T-helper 22 cell (primary cell): Measurements from ENCODE around the gene RPS10.
"Not testable (repeated sequence)": the region's sequence is repeated elsewhere in the genome, so short reads cannot be mapped to it uniquely, and the experiment has no call there.

Experiments
- DNase-seq: peaks from one replicate; pipeline ENCODE4 v3.0.0-alpha.2; 2020; ENCODE audit warnings: low read depth

RPS10 gene

DNA sequence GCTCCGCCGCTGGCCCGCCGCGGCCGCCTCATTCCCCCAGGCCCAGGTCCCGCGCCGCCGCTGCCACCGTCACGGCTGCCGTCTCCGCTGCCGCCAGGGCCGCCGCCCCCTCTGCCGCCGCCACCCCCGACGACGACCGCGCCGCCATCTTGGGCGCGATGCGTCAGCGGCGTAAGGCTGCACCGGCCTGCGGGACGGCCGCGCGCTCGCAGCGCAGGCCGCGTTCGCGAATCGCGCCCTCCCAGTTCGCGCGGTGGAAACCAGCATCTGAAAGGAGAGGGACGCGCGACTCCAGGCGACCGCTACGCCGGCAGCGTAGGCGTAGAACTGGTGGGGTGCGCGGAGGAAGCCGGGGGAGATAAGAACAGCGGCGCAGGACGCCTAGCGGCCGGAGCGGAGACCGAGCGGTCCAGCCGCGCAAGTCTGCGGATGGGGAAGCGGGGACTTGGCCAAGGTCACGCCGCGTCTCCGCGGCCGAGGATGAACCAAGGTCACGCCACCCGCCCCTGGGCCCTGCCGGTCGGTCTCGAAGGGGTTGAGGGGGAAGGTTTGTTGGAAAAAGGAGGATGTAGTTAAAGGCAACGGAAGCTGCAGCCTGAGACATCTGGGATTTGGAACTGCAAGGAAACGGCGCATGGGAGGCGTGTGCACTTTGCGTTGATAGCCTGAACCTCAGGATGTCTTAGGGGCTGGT lies 33.2 kb downstream of the RPS10 start, which contains the start of gene NUDT3:
TSS of gene NUDT3 (minus strand) at position 173 of the 694 bp plus-strand sequence. CDS start 307 bp downstream, outside the sequence.
- DNase-seq: peak; percentile 84

- DNase-seq: peak; percentile 25
Observed at GRCh38 chr6:34391786-34392496, 33.9 kb downstream of the RPS10 start.

DNA sequence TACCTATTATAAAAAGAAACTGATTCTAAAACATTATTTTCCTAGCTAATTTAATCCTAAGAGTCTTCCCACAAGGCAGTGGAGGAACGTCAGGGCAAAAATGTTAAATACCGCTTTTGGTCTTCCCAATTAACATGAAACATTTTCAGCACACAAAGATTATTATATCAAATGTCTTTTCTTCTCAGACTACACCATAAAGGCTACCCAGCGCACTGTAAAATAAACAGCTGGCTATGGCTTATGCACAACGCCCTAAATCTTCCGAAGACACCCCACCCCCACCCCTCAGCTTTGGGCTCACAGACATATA lies 34.4 kb downstream of the RPS10 start:
- DNase-seq: no peak

DNA sequence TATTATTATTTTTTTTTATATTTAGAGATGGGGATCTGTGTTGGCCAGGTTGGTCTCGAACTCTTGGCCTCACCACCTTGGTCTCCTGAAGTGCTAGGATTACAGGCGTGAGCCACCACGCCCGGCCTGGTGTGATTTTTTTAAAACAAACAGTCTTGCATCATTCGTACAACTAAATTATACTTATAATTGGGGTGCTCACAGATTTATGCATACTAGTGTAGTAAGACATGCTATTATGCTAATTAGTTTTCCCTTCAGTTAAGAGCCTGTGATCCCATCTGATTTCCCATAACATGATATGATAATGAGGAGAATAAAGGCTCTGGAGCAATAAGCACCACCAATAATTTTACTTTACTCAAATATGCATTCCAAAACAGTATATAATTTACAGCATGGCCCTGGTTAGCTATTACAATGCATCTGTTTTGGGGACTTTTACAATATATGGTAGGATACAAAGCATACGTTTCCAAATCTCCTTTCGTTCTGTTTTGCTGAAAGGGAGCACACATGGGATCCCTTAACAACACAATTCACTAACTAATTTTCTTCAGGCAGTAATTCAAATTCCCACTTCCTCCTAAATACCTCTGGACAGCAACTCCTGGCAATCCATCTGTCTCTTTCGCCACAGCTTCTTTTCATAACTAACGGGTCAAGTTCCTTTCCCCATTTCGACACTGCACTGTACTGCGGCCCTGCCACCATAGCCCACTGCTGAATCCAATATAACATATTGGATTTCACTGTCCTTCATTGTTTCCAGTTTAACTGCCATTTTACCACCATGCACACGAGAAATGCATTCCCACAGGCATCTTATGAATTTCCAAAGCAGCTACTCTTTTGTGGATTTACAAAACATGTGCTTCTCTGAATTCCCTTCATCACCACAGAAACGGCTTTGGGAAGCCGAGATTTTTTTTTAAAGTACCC lies 35.1 kb downstream of the RPS10 start:
- DNase-seq: no peak

GRCh38 chr6:34389034-34389433 lies 36.8 kb downstream of the RPS10 start:
- no peak for DNase-seq

GRCh38 chr6:34388421-34388820 lies 37.4 kb downstream of the RPS10 start:
- no peak for DNase-seq

- DNase-seq: no peak
Observed at GRCh38 chr6:34386316-34387137, 39.3 kb downstream of the RPS10 start.

DNA sequence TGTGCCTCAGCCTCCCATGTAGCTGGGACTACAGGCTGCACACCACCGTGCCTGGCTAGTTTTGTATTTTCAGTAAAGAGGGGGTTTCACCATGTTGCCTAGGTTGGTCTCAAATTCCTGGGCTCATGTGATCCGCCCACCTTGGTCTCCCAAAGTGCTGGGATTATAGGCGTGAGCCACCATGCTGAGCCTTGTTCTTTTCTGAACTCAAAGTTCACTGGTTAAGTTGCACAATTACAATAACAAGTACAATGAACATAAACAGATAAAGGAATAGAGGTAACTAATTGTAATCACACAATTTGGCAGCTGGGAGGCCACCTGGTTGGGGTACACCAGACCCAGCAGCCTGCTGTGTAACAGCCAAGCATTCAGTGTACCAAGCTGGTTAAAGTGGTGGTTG lies 40.1 kb downstream of the RPS10 start:
- DNase-seq: no peak

DNA sequence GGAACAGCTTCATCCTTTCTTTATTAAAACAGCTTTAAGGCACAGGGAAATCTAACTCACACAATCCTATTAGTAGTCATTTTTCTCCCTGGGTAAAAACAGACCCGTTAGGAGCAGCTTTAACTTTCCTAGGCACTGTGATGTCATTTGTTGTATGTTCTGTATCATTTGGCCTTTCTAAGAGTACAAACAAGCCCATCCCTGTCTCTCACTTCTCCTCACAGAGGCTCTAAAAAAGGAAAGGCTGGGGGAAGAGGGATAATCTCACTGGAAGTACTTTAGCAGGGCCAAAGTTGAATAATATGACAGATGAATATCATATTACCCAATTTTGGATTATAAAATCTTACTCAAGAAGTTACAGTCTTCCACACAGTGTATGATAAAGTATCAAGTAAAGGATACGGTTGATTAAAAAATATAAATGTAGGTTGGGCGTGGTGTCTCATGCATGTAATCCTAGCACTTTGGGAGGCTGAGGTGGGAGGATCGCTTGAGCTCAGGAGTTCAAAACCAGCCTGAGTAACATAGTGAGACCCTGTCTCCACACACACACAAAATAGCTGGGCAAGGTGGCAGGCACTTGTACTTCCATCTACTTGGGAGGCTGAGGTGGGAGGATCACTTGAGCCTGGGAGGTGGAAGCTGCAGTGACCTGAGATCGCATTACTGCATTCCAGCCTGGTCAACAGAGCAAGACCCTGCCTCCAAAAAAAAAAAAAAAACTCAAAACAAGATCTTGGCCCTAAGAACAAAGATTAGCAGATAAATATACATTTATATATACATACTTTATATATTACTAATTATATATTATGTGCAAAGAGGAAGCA lies 41.3 kb downstream of the RPS10 start:
- DNase-seq: no peak

- DNase-seq: no peak
Observed at GRCh38 chr6:34383656-34384320, 42.1 kb downstream of the RPS10 start.

DNA sequence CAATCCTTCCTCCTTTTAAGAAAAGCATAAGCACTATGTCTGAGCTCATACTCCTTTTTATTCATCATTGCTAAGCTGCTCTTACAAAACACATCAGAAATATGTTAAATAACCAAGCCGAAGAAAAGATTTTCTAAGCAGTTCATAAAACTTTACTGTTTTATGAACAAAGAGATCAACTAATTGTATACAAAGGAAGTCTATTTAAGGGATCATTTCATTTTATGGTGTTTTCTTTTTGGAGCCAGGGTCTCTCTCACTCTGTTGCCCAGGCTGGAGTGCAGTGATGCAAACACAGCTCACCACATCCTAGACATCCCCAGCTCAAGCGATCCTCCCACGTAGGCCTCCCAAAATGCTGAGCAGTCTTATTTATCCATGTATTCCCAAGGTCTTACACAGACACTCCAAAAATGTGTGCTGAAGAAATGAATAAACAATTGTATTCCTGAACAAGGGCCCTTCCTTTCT lies 42.7 kb downstream of the RPS10 start:
- no peak for DNase-seq

- DNase-seq: no peak
Observed at GRCh38 chr6:34381081-34381480, 44.8 kb downstream of the RPS10 start.

DNA sequence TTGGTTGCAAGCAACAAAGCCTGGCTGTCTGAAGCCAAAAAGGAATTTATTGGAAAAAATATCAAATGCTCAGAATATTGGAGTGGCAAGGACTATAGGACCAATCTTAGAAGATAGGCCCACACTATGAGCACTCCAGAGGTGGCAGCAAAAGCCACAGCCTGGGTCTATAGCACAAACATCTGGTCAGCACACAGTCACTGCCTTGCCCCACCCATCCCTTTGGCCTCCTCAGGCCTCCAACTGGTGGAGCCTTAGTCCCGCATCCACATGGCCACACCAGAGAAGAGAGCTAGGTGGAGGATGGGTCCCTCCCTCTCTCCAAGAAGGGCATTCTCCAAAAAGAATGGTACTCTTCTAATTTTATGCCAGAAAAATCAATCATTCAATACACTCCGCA lies 47.4 kb downstream of the RPS10 start:
- no peak for DNase-seq

DNA sequence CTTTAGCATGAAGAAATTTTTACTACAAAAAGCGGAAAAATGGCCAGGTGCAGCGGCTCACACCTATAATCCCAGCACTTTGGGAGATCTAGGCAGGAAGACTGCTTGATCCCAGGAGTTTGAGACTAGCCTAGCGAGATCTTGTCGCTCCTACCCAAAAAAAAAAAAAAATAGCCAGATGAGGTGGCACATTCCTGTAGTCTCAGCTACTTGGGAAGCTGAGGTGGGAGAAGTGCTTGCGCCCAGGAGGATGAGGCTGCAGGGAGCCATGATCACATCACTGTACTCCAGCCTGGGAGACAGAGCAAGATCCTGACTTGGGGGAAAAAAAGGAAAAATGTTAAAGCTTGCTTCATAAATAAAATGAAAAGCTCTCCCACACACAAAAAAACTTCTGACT lies 47.9 kb downstream of the RPS10 start:
- DNase-seq: no peak

DNA sequence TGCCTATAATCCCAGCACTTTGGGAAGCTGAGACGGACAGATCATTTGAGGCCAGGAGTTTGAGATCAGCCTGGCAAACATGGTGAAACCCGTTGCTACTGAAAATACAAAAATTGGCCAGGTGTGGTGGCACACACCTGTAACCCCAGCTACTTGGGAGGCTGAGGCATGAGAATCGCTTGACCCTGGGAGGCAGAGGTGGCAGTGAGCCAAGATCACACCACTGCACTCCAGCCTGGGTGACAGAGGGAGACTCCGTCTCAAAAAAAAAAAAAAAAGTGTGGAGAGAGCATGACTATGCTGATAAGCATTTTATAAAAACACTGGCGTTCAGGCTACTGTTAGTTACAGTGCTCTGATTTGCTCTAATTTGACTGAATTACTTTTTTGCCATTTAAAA lies 48.3 kb downstream of the RPS10 start:
- not testable (repeated sequence) for DNase-seq

GRCh38 chr6:34375833-34376232 lies 50.0 kb downstream of the RPS10 start:
- no peak for DNase-seq

GRCh38 chr6:34374508-34374907 lies 51.4 kb downstream of the RPS10 start:
- DNase-seq: no peak

DNA sequence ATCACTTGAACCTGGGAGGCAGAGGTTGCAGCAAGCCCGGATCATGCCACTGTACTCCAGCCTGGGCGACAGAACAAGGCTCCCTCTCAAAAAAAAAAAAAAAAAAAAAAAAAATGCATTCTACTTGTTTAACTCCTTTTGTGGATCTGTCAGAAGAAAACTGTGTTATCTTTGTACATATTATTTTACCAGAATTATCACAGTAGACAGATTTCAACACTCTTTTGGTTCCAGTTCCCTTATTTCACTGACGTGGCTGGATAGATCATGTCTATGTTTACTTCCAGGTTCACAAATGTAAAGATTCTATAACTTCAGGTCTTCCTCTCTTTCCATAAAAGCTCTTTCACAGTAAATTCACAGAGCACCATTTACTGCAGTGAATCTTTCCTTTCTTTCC lies 51.8 kb downstream of the RPS10 start:
- DNase-seq: no peak

DNA sequence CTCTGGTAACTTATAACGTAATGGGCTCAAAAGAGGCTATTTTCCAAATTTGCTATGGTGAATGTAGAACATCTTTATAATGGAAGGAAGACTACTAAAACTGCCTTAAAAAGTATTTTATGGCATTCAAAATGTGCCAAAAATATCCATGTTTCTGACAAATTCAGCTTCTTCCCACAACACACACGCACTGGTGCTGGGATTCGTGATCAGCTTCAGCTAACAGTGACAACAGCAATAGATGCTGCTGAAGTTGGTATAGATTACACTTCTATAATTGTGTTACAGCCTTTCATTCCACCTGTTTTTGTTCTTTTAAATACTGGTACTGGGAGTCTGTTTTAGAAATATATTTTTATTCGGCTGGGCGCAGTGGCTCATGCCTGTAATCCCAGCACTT lies 52.4 kb downstream of the RPS10 start:
- DNase-seq: no peak

DNA sequence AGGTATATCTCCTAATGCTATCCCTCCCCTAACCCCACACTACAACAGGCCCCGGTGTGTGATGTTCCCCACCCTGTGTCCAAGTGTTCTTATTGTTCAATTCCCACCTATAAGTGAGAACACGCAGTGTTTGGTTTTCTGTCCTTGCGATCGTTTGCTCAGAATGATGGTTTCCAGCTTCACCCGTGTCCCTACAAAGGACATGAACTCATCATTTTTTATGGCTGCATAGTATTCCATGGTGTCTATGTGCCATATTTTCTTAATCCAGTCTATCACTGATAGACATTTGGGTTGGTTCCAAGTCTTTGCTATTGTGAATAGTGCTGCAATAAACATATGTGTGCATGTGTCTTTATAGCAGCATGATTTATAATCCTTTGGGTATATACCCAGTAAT lies 54.0 kb downstream of the RPS10 start:
- not testable (repeated sequence) for DNase-seq
